Activated effector memory CD4-positive, alpha-beta T cell treated with Interleukin-2 at 50 U/mL for 16 hours (primary cell): ENCODE results near the gene AGXT2.

ENCODE experiments used
- DNase-seq: peaks from one replicate; pipeline ENCODE4 v3.0.0-alpha.2; 2020

The AGXT2 gene

GRCh38 chr5:34957857-34958690, 89.7 kb downstream of the AGXT2 start:
- DNase-seq, result no peak

DNA sequence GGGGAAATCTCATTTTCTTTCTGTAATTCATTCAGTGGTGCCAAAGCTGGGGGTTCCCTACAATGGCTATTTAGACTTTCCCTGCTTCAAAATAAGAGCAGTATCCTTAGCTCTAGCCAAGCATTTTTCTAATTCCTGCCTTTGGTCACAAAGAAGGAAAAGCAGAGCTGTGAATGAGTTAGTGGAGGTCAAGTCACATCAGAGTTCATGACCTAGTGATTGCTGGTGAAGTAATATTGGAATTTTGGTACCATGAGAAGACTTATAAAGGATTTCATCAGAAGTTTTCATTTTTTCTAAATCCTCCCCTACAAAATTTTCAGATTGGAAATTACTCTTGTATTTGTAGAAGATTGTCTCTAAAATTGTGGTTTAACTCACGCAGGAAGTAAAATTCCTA, 90.4 kb downstream of the AGXT2 start:
- no peak for DNase-seq
